Gastrocnemius medialis (tissue), 4 donors: ENCODE results near the gene FGD5. TPM values are rescaled to one million over a fixed set of nuclear protein-coding genes. Genes with fewer than 3 reads are reported as not detected.

Experiments used
- ATAC-seq, 2 donors: fragments of 150-250 bp; one replicate each; pipeline ENCODE4 v1.9.1; 2016
- DNase-seq, 2 donors: peaks; one replicate each; pipeline ENCODE4 v3.0.0-alpha.2; 2019
- H3K27ac ChIP-seq, 4 donors: fragments of 200-600 bp; sonication (generic); 1 replicate in 1 of 4; 2 replicates in 3 of 4; pipeline ENCODE4 v1.5.1; 2016 to 2018; ENCODE audit warnings: mild to moderate bottlenecking in 2 of 4, moderate library complexity in 1 of 4
- H3K27me3 ChIP-seq, 3 donors: fragments of 200-600 bp; sonication (generic) in 2 of 3; 1 replicate in 1 of 3; 2 replicates in 2 of 3; pipeline versions ENCODE4 v1.5.1 to v1.6.0; 2016 to 2019; ENCODE audit warnings: mild to moderate bottlenecking in 1 of 3, moderate library complexity in 1 of 3
- H3K36me3 ChIP-seq, 2 donors: fragments of 200-600 bp; sonication (generic) in 1 of 2; one replicate each; pipeline ENCODE4 v1.5.1; 2017 to 2018
- H3K4me1 ChIP-seq, 2 donors: fragments of 200-600 bp; sonication (generic) in 1 of 2; one replicate each; pipeline ENCODE4 v1.5.1; 2016 to 2017; ENCODE audit warnings: mild to moderate bottlenecking in 2 of 2
- H3K4me3 ChIP-seq, 4 donors: fragments of 200-600 bp; sonication (generic) in 3 of 4; 1 replicate in 1 of 4; 2 replicates in 3 of 4; pipeline ENCODE4 v1.5.1; 2016 to 2019; ENCODE audit warnings: mild to moderate bottlenecking in 2 of 4
- H3K9me3 ChIP-seq, 3 donors: fragments of 200-600 bp; sonication (generic) in 2 of 3; 1 replicate in 1 of 3; 2 replicates in 2 of 3; pipeline ENCODE4 v1.5.1; 2016 to 2019
- CTCF ChIP-seq, 5 experiments: fragments of 450-650 bp in 3 of 5; fragments of 200-600 bp in 2 of 5; sonication (generic) in 2 of 5; IDR thresholded peaks in 4 of 5; conservative IDR thresholded peaks in 1 of 5; 1 replicate in 4 of 5; 2 replicates in 1 of 5; pipeline ENCODE4 v1.5.1; 2016 to 2019; ENCODE audit warnings: antibody characterized with exemption in 5 of 5, mild to moderate bottlenecking in 3 of 5, moderate library complexity in 3 of 5
- POLR2A ChIP-seq, 2 donors: fragments of 450-650 bp; IDR thresholded peaks; one replicate each; pipeline ENCODE4 v1.6.1; 2017; ENCODE audit warnings: antibody characterized with exemption in 2 of 2, mild to moderate bottlenecking in 2 of 2, moderate library complexity in 2 of 2
- in situ Hi-C, 4 donors: fragments of 200-750 bp; cut with MboI; loops; one replicate each; pipeline versions ENCODE4 v1.15.0 to v1.8.0; 2017; ENCODE audit warnings: low sequenced_read_pairs in 4 of 4
- intact Hi-C: fragments of 100-400 bp; cut with DNase I; formaldehyde crosslinking; loops from one replicate; pipeline ENCODE4 v1.15.1; 2023; ENCODE audit warnings: low total_unique reads
- total RNA-seq, 4 donors: library from RNA; depleted of rRNA; stranded (reverse); fragments of >200 nt; gene quantifications; one replicate each; pipeline versions ENCODE4 v1.1.0 to v1.2.3, GENCODE V29; 2016

Gene FGD5
- total RNA-seq, 4 donors from 2014 or later: 4.4 to 8.4 (median 5.2) TPM

- H3K36me3 ChIP-seq: no peaks in the 10 kb centered on the region
- H3K27me3 ChIP-seq: no peaks in the 10 kb centered on the region
- in situ Hi-C loops (no loop called here), intact Hi-C loops (no loop called here)
- H3K9me3 ChIP-seq: no peaks in the 10 kb centered on the region
- ATAC-seq: no peak
- H3K4me1 ChIP-seq: peaks cover 13 to 15% of the 10 kb centered on the region in 2 donors
- peak overlapping the region in 3 of 4 donors; percentile 52 to 65 (median 64) for H3K27ac ChIP-seq
- DNase-seq: no peak
- TF ChIP-seq CTCF (IDR thresholded peaks at IDR 0.05 in 4 of 5, conservative IDR thresholded peaks at IDR 0.05 in 1 of 5) (no peak), POLR2A (IDR thresholded peaks at IDR 0.05) (no peak)
- no peak overlapping the region for H3K4me3 ChIP-seq
Observed at GRCh38 chr3:14875411-14876175, 56.8 kb downstream of the FGD5 start.

- no peaks in the 10 kb centered on the region for H3K9me3 ChIP-seq
- H3K4me1 ChIP-seq: peaks cover 13 to 15% of the 10 kb centered on the region in 2 donors
- DNase-seq: peak in 1 of 2 donors; percentile 23
- H3K27ac ChIP-seq: peak overlapping the region; percentile 52 to 65 (median 60)
- no peaks in the 10 kb centered on the region for H3K36me3 ChIP-seq
- peak; percentile 71 to 83 for ATAC-seq
- TF ChIP-seq CTCF (IDR thresholded peaks at IDR 0.05 in 4 of 5, conservative IDR thresholded peaks at IDR 0.05 in 1 of 5) (no peak), POLR2A (IDR thresholded peaks at IDR 0.05) (peak in 1 of 2 donors; percentile 45)
- no peak overlapping the region for H3K4me3 ChIP-seq
- H3K27me3 ChIP-seq: no peaks in the 10 kb centered on the region
- in situ Hi-C loops (no loop called here), intact Hi-C loops (no loop called here)
Observed at GRCh38 chr3:14876921-14877333, 58.2 kb downstream of the FGD5 start.

GRCh38 chr3:14877469-14877868 lies 58.7 kb downstream of the FGD5 start:
- DNase-seq (no peak), ATAC-seq (no peak)
- Histone ChIP-seq H3K36me3 (no peaks in the 10 kb centered on the region), H3K9me3 (no peaks in the 10 kb centered on the region), H3K4me3 (no peak overlapping the region), H3K27me3 (no peaks in the 10 kb centered on the region), H3K4me1 (peaks cover 13 to 15% of the 10 kb centered on the region in 2 donors), H3K27ac (peak overlapping the region; percentile 52 to 65 (median 60))
- in situ Hi-C loops: no loop called here
- intact Hi-C loops: no loop called here
- TF ChIP-seq POLR2A (IDR thresholded peaks at IDR 0.05) (no peak), CTCF (IDR thresholded peaks at IDR 0.05 in 4 of 5, conservative IDR thresholded peaks at IDR 0.05 in 1 of 5) (no peak)

- Histone ChIP-seq H3K4me3 (no peak overlapping the region), H3K27me3 (no peaks in the 10 kb centered on the region), H3K4me1 (peaks cover 12 to 15% of the 10 kb centered on the region in 2 donors), H3K27ac (peak overlapping the region in 2 of 4 donors; percentile 22), H3K36me3 (no peaks in the 10 kb centered on the region), H3K9me3 (no peaks in the 10 kb centered on the region)
- TF ChIP-seq CTCF (IDR thresholded peaks at IDR 0.05 in 4 of 5, conservative IDR thresholded peaks at IDR 0.05 in 1 of 5) (no peak), POLR2A (IDR thresholded peaks at IDR 0.05) (no peak)
- DNase-seq: no peak
- no peak for ATAC-seq
- in situ Hi-C loops (no loop called here), intact Hi-C loops (no loop called here)
Observed at GRCh38 chr3:14879211-14879874, 60.6 kb downstream of the FGD5 start.
